GM21825 (cell line): ENCODE data around the gene USH2A.
"Not testable (repeated sequence)": the region's sequence is repeated elsewhere in the genome, so short reads cannot be mapped to it uniquely, and the experiment has no call there.

ENCODE experiments used
- ATAC-seq: cut with Tn5 transposase; IDR thresholded peaks from one replicate; pipeline ENCODE4 v1.9.1; 2021; ENCODE audit warnings: mild to moderate bottlenecking, moderate library complexity; ENCODE audit not compliant: unreplicated experiment

Gene USH2A

DNA sequence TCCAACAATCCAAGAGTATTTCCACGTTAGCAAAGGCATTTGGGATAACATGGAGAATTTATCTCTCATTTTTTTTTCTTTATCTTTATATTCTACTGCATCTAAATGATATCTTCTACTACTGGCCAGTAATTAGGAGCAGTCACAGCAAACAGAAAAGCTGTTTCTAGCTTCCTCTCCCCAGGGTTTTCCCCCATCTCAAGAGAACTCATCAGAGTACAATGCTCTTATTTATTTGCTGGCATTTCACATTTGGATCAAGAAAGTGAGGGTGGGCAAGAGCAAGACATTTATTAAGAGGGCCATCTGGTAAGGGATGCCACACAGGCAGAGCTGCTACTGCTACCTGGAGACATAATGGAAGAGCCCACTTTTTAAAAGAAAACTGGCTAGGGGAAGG is 368.2 kb downstream of the USH2A start:
- ATAC-seq: no peak

DNA sequence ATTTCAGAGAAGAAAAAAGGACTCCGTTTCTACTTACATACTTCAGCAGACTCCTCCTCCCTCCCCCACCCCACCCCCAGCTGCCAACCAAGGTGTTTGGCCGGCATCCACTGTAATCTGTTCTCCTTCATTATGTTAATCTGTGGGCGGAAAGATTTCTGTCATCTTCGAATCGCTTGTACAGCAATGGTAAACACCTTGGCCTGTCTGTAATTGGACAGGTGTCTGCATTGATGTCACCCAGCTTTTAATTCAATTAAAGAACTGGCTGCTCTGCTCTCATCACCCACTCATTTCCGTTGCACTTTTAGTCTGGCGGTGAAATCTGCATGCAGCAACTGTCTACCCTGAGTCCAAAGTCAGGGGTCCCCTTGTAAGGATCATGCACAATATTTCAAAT is 368.6 kb downstream of the USH2A start:
- ATAC-seq: no peak

DNA sequence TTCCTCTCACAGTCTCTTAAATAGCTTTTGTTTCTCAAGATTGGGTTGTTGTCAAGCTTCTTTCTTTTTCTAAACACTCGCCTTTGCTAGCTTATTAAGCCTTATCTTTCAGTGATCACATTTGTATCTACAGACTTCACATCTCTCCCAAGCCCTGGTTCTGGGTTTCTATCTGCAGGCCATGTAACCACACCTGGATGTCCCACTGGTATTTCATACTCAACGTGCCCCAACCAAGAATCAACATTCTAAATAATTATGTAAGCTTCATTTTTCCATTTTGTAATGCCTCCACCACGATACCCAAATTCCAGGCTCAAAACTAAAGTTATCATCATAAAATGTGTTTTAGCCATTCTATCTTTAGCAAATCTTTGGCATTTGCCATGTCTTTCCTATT is 372.2 kb downstream of the USH2A start:
- no peak for ATAC-seq

DNA sequence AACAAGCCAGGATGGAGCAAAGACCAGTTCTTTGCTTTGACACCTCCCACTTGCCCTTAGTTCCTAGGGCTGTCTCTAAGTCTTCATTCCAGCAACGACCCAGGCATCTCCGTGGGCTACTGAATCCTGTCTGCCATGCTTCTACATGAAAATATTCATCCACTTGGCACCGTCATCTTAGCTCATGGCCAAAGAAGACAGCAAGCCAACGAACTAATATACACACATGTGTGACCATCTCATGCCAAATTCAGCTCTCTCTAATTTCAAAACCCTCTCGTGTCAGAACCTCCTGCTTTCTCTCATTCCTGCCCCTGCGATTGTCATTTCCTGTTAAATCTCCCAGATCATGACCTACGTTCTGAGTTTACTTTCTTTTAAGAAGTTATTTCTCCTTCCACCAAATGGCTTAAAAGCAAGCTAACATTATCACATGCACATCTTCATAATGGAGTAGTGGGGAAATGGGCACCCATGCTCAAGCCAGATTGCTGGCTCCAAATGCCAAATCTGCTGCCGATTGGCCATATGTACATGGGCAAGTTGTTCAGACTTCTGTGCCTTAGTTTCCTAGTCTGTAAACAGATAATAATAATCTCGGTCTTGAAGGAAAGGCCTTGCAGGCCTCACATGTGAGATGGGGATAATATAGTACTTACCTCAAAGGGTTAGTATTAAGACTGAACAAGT is 373.4 kb downstream of the USH2A start:
- no peak for ATAC-seq

DNA sequence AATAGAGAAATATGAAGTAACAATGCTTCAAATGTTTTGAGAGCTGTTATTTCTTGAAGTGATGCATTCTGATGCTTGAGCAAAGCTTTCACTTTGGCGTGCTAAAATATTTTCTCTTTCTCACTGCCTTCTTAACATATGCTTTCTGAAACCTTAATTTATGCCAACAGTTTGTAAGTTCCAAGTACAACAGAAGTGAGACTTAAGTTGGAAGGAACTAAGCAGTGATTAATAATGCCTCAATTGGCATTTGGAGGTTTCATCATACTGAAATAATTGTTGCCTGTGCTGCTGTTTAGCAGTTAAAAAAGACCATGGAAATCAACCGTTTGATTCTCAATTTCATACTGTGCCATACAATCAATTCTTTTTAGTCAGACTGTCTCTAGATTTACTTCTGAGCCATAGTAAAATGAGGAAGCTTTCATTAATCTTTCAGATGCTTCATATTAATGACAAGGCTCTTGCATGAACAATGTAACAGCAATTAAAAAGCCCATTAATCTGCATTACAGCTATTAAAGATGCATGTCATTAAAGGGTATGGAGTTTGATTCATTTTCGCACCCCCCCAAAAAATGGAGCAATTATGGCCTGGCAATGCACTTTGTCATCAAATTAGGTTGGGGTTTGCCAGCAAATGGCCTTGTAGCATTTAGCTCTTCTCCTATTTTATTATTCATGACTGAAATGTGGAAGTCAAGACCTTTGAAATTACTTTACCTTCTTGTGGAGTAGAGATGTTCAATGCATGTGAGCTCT is 375.3 kb downstream of the USH2A start:
- no peak for ATAC-seq

DNA sequence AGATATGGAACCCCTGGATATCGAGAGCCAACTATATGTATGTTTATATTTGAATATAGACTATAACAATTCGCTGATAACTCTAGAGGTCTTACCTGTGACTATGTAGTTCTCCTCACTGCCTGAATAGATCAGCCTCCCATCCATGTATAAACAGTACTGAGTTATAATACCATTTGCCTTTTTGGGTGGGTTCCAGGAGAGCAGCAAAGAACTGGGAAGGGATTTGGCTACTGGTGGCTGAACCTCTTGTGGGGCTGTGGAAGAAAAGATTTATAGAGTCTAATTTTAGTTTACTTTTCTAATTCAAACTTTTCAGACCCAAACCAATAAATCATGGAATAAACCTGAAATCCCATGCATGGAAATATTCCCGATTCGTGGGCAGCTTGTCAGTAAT is 376.9 kb downstream of the USH2A start:
- no peak for ATAC-seq

DNA sequence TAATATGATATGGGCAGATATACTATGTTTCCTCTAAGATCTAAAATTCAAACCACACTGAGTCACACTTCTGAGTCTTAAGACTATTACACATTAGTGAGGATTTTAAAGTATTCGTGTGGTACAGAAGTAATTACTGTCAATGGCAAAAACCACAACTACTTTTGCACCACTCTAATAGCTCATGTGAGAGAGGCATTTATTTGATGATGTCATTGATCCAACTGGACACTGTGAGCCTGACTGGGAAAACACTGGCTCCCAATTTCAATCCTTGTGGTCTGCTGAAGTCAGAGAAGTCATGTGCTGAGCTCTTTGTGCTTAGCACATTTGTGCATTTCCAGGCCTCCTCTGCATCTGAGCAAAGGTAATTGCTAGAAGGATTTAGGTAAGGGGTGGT is 377.8 kb downstream of the USH2A start:
- ATAC-seq: no peak

DNA sequence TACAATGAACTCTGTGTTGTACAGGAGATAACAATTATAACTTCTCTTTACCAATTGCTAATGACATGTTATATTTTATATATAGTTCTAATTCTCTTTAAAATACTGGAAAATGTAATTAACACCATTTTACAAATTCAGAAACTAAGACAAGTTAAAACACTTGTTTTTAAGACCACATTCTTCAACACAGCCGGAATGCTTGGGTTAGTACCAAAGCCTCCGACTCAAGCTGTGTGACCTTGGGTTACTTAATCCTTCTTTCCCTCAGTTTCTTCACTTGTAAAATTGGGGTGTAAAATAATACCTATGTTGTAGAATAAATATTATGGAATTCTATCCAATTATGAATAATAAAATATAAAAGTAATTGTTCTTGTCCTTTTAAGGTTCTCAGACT is 378.7 kb downstream of the USH2A start:
- no peak for ATAC-seq

DNA sequence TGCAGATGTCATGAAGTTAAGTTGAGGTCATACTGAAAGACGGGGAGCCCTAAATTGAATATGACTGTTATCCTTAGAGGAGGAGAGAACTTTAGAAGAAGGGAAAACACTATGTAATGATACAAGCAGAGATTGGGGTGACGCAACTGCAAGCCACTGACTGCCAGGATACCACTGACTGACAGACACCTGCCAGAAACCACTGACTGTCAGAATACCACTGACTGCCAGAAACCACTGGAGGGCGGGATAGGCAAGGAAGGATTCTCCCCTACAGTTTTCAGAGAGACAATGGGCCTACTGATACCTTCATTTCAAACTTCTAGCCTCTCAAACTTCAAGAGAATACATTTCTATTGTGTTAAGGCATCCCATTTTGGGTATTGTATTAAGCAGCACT is 388.7 kb downstream of the USH2A start:
- ATAC-seq: no peak

DNA sequence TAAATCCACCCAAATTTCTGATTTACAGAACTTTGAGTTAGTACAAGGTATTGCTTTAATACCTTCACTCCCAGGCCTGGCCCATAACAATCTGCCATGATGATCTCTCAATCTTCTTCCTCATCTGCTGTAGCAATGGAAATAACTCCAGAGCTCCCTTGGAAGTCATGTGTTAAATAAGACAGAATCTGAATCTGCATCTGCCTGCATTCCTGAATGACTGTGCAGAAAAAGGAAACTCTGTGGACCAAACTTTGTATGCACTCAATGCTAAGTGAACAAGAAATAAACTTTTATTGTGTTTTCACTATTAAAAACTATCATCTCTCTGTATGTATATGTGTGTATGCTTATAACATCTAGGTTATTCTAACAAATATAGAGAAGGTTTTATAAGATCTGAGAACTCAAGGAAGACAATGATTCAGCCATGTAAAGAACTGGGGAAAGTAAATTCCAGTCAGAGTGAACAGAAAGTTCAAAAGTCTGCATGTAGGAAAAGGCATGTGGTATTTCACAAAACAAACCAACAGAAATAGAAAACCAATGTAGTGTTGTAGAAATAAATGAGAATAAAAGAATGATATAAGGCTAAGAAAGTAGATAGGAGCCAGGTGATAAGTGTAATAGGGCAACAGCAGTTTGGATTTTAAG is 390.2 kb downstream of the USH2A start:
- no peak for ATAC-seq

DNA sequence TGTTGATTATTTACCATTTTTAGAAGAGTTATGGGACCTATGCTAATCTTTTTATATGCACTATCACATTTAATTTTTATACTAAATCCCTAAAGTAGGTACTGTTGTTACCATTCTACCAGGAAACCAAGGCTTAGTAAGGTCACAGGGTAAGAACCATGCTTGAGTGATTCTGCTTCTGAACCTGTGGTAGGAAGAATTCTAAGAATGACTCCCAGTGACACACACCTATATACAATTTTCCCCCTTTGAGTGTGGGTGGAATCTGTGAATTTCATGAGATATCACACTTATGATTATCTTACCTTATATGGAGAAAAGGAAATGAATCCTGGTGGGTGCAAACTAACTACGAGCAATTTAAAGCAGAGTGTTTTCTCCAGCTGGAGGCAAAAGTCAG is 391.0 kb downstream of the USH2A start:
- ATAC-seq: no peak

DNA sequence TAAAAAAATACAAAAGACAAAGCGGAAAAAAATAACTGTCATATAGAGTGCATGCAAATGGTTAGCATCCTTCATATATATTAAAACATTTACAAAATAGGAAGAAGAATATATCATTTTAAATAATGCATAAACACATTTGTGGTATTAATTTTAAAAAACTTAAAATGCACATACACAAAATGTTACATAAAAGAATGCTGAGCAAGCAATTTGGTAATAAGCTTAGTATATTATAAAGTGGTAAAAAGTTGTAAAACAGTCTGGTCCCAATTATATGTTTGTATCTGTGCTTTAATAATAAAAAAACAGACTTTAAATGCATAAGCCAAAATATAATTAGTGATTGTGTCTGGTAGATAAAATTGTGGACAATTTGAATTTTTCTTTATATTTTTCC is 394.6 kb downstream of the USH2A start:
- no peak for ATAC-seq

DNA sequence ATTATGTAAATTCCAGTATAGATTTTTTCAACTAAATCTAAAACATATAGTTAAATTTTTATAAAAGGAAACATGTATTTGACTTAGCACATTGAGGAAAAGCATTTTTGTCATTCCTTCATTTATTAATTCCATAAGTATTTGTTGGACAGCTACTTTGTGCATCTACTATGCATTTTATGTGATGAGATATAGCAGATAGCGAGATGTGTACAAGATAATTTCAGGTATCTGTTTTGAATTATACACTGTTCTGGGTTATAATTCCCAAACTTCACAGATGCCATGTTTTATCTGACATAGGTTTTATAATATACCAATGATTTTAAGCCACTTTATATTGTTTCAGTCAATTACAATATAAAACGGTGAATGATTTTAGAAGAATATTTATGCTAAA is 398.7 kb downstream of the USH2A start:
- no peak for ATAC-seq

DNA sequence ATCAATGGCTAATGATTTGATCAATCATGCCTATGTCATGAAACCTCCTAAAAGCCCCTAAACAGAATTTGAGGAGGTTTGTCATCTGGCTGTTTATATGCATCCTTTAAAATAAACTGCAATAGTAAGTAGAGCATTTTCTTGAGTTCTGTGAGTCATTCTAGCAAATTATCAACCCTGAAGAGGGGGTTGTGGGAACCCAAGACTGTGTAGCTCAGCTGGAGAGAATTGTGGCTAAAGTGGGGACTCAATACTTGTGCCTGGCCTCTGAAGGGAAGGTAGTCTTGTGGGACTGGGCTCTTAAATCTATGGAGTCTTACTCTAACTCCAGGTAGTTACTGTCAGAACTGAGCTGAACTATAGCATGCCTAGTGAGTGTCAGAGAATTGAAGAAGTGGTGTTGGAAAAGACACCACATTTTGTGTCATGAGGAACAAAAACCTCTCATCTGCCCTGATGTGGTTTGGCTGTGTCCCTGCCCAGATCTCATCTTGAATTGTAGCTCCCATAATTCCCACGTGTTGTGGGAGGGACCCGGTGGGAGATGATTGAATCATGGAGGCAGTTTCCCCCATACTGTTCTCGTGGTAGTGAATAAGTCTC is 402.4 kb downstream of the USH2A start:
- ATAC-seq: no peak

DNA sequence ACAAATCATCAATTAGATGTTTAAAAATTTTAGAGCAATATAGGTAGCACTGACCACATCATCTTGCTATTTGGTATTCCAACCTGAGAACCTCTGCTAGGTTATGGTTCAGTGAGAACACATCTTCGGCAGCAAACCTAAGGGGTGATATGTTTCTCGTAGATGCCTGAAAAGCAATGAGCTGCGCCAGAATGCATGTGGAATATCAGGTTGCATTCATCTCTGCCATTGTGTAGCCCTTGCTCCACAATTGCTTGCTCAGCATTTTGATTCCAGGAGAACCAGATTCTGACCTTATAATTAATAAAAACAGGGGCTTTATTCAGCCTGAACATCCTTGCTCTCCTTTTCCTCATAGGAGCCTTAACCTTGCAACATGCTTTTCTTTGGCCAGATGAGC is 408.1 kb downstream of the USH2A start:
- ATAC-seq: no peak

DNA sequence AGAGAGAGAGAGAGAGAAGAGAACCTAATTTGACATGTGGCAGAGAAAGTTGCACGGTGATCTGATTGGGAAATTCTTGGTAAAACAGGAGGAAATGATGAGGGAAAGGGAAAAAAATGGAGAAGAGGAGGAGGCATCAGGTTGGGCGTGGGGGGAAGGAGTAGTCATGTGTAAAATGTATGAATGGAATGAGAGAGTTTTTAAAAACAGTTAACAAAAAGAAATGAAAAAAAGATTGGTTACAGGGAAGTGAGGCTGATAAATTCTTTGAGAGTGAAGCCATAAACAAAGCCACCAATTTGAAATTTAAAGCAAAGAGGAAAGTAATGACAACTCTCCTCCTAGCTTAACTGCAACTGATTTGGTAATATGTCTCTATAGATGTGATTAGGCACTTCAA is 409.2 kb downstream of the USH2A start:
- ATAC-seq: no peak

DNA sequence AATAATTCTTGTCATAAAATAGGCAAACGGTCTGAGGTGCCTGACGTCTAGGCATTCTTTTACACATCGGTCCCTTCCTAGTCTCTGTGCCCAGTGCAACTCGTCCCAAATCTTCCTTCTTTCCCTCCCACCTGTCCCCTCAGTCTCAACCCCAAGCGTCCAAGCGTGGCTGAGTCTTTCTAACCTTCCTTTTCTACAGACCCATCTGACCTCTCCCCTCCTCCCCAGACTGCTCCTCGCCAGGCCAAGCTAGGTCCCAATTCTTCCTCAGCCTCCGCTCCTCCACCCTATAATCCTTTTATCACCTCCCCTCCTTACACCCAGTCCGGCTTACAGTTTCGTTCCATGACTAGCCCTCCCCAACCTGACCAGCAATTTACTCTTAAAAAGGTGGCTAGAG is 413.8 kb downstream of the USH2A start:
- ATAC-seq: not testable (repeated sequence)

DNA sequence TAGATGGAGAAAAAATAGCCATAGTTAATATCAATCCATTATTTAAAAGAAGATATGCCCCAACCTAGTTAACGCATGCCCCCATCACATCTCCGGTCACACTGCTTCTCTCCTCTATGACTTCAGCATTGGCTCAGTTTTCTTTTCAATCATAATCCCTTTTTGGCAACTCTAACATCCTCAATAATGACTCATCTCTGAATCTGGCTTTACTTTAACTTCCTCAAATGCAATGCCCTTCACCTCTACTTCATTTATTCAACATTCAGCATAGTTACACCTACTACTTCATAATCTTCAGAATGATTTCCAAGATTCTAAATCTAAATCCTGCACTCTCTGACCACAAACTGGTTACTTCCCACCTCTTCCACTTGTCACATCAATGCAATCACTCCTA is 417.3 kb downstream of the USH2A start:
- peak; percentile 94 for ATAC-seq

DNA sequence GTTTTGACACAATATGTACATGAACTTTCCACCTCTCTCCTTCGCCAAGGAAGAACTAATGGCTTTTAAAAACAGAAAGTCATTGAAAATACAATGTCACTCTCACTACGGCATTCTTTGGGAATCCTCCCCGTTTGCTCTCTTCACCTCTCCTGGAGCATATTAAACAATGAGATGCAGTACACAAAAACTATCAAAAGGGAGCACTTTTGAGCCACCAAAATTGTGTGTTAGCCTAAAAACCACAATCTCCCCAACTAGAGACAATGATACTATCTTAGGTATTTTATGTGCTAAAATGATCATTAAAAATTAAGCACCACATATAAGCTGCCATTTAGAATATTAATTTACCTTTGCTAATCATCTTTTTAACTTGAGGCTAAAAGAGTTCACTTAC is 430.6 kb downstream of the USH2A start:
- ATAC-seq: no peak

DNA sequence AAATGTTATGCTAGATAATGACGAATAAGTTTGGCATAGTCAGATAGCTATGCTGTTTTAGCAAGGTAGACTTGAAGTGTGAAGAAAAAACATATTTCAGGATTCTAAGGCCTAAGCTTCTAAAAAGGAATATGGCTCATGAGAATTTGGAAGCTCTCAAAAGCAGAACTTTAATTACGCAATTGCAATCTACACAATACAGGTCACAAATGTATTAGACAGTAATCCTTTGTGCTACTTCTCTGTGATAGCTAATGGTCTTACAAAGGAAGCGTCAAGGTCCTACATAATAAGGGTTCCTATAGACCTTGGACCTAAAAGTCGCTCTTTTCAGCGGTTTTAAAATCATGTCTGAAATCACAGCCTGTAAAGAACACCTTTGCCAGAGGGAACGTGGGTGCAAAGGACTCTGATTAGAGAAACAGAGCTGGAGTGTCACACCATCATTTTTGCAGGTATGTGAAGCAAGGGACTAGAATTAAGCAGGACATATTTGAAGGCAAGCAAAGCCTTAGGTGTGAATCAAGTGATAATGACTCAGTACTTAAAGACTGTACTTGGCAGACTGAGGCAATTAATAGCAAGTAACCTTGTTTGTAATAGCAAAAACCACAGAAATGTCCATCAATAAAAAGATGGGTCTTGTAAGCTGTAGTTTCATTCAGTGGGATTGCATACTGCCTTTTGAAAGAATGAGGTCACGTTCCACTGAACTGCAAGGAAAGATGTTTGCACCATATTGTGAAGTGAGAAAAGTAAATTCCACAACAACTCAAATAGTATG is 436.0 kb downstream of the USH2A start:
- no peak for ATAC-seq

DNA sequence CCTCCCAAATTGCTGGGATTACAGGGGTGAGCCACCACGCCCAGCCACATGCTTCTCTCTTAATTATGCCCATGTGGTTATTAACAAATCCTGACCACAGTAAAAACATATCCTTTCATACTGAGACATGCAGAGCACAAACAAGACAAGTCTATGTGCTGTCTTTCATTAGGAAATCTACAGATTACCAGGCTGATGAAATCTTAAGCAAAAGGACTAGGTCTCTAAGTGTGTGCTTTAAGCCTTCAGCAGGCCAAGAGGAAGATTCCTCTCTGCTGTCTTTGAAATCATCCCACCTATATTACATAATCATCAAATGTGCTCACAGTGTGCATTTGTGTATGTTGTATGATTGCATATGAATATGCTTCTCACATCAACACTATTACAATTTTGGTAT is 436.8 kb downstream of the USH2A start:
- no peak for ATAC-seq
